ENCODE results near the gene CFAP90. TPM values are rescaled to one million over a fixed set of nuclear protein-coding genes. Genes with fewer than 3 reads are reported as not detected.

Gene CFAP90
- total RNA-seq, 2 donors from 2014 or later, result not detected

DNA sequence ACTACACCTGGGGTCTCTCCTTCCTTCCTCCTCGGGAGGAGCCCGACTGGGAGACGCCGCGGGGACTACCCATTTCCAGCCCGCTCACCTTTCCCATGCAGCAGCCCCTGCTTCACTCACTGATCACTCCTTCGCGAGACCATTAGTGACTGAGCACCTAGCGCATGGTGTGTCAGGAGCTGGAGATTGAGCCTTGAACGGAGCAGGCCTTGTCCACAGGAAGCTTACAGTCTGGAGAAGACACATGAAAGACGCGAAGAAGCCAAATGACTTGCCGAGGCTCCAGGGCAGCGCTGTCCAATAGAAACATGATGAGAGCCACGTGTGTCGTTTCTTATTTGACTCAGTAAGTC is 283 bp upstream of the CFAP90 start:
- Histone ChIP-seq H3K4me3 (peak overlapping the region; percentile 49), H3K9me3 (no peaks in the 10 kb centered on the region), H3K9ac (ENCODE audit: low read depth in 2 of 2, low read length in 2 of 2) (no peak overlapping the region), H3K36me3 (no peaks in the 10 kb centered on the region), H3K27ac (no peak overlapping the region), H3K4me1 (peaks cover 4% of the 10 kb centered on the region), H3K27me3 (peaks cover 18% of the 10 kb centered on the region)
- intact Hi-C loops (cut with DNase I), result no loop called here
- no peak for DNase-seq
- no peak for TF ChIP-seq CTCF (IDR thresholded peaks at IDR 0.05)

- H3K27me3 ChIP-seq, result peaks cover 18% of the 10 kb centered on the region
- intact Hi-C loops (cut with DNase I), result no loop called here
- H3K36me3 ChIP-seq, result no peaks in the 10 kb centered on the region
- no peak for DNase-seq
- H3K9me3 ChIP-seq, result no peaks in the 10 kb centered on the region
- no peak overlapping the region for H3K27ac ChIP-seq
- H3K4me1 ChIP-seq, result peaks cover 4% of the 10 kb centered on the region
- H3K9ac ChIP-seq (ENCODE audit: low read depth in 2 of 2, low read length in 2 of 2), result no peak overlapping the region
- peak overlapping the region; percentile 49 for H3K4me3 ChIP-seq
- no peak for TF ChIP-seq CTCF (IDR thresholded peaks at IDR 0.05)
These were observed 1.1 kb downstream of the CFAP90 start for GRCh38 chr5:7849681-7850394.

- no peak overlapping the region for H3K27ac ChIP-seq
- no peak for TF ChIP-seq CTCF (IDR thresholded peaks at IDR 0.05)
- H3K36me3 ChIP-seq, result no peaks in the 10 kb centered on the region
- no peak for DNase-seq
- H3K9ac ChIP-seq (ENCODE audit: low read depth in 2 of 2, low read length in 2 of 2), result no peak overlapping the region
- H3K4me3 ChIP-seq, result no peak overlapping the region
- intact Hi-C loops (cut with DNase I), result no loop called here
- no peaks in the 10 kb centered on the region for H3K9me3 ChIP-seq
- H3K4me1 ChIP-seq, result peaks cover 4% of the 10 kb centered on the region
- peaks cover 18% of the 10 kb centered on the region for H3K27me3 ChIP-seq
These were observed 2.6 kb downstream of the CFAP90 start for GRCh38 chr5:7848296-7848695.

DNA sequence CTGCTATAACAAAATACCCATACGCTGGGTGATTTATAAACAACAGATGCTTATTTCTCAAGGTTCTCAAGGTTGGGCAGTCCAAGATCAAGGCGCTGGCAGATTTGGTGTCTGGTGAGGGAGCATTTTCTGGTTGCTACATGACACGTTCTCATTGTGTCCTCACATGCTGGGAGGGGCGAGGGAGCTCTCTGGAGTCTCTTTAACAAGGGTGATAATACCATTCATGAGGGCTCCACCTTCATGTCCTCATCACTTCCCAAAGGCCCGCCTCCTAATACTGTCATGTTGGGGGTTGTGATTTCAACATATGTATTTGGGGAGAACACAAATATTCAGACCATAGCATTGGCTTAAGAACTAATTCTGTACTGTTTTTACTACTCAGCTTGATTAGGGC is 4.6 kb downstream of the CFAP90 start:
- Histone ChIP-seq H3K36me3 (no peaks in the 10 kb centered on the region), H3K27me3 (peaks cover 18% of the 10 kb centered on the region), H3K4me1 (peaks cover 4% of the 10 kb centered on the region), H3K27ac (no peak overlapping the region), H3K9me3 (no peaks in the 10 kb centered on the region), H3K9ac (ENCODE audit: low read depth in 2 of 2, low read length in 2 of 2) (no peak overlapping the region), H3K4me3 (no peak overlapping the region)
- TF ChIP-seq CTCF (IDR thresholded peaks at IDR 0.05), result no peak
- no peak for DNase-seq
- intact Hi-C loops (cut with DNase I), result no loop called here

- H3K9me3 ChIP-seq, result no peaks in the 10 kb centered on the region
- H3K4me3 ChIP-seq, result no peak overlapping the region
- peaks cover 4% of the 10 kb centered on the region for H3K4me1 ChIP-seq
- DNase-seq, result no peak
- H3K27me3 ChIP-seq, result peaks cover 12% of the 10 kb centered on the region
- no peak for TF ChIP-seq CTCF (IDR thresholded peaks at IDR 0.05)
- intact Hi-C loops (cut with DNase I), result no loop called here
- H3K27ac ChIP-seq, result no peak overlapping the region
- H3K9ac ChIP-seq (ENCODE audit: low read depth in 2 of 2, low read length in 2 of 2), result no peak overlapping the region
- no peaks in the 10 kb centered on the region for H3K36me3 ChIP-seq
These were observed 5.4 kb downstream of the CFAP90 start for GRCh38 chr5:7845557-7845956.

All from colonic mucosa (tissue), 4 donors.